ENCODE measurements around the gene LRRK1. TPM values are rescaled to one million over a fixed set of nuclear protein-coding genes. Genes with fewer than 3 reads are reported as not detected.

The LRRK1 gene
- total and polyA plus RNA-seq, 11 donors, result 1.3 to 12.7 (median 2.1) TPM

GRCh38 chr15:101043011-101043410 is 123.9 kb downstream of the LRRK1 start:
- Histone ChIP-seq H3K4me1 (peaks cover 0 to 19% (median 0%) of the 10 kb centered on the region in 12 donors), H3K4me3 (no peak overlapping the region), H3K27me3 (no peaks in the 10 kb centered on the region), H3K36me3 (peaks cover 0 to 34% (median 0%) of the 10 kb centered on the region in 9 donors), H3K9me3 (peaks cover 0 to 14% (median 0%) of the 10 kb centered on the region in 12 donors), H3K27ac (no peak overlapping the region)
- ATAC-seq (no peak), DNase-seq (peak in 2 of 5 donors; percentile 9 to 10)
- WGBS, 4 donors, result 95 to 100% (median 97%) methylated on average over 1 to 5 of the region's 5 CpGs
- intact Hi-C loops (cut with DNase I), result no loop called here
- TF ChIP-seq POLR2A (IDR thresholded peaks at IDR 0.05) (no peak), CTCF (IDR thresholded peaks at IDR 0.05) (no peak)

GRCh38 chr15:101043911-101044624 is 124.9 kb downstream of the LRRK1 start:
- peaks cover 0 to 14% (median 0%) of the 10 kb centered on the region in 12 donors for H3K9me3 ChIP-seq
- H3K27me3 ChIP-seq, result no peaks in the 10 kb centered on the region
- H3K4me1 ChIP-seq, result peaks cover 0 to 21% (median 0%) of the 10 kb centered on the region in 12 donors
- H3K27ac ChIP-seq, result peak overlapping the region in 1 of 12 donors; percentile 79
- DNase-seq (peak in 3 of 5 donors; percentile 4 to 20 (median 11)), ATAC-seq (no peak)
- 95 to 98% (median 95%) methylated on average over 13 of the region's 13 CpGs for WGBS, 4 donors
- no peak overlapping the region for H3K4me3 ChIP-seq
- no peak for TF ChIP-seq POLR2A (IDR thresholded peaks at IDR 0.05)
- no peak for TF ChIP-seq CTCF (IDR thresholded peaks at IDR 0.05)
- intact Hi-C loops (cut with DNase I), result no loop called here
- peaks cover 0 to 35% (median 0%) of the 10 kb centered on the region in 9 donors for H3K36me3 ChIP-seq

- intact Hi-C loops (cut with DNase I), result no loop called here
- TF ChIP-seq CTCF (IDR thresholded peaks at IDR 0.05) (no peak), POLR2A (IDR thresholded peaks at IDR 0.05) (no peak)
- DNase-seq (peak in 3 of 5 donors; percentile 2 to 4 (median 2)), ATAC-seq (peak in 2 of 4 donors; percentile 8 to 21)
- Histone ChIP-seq H3K27me3 (no peaks in the 10 kb centered on the region), H3K9me3 (peaks cover 0 to 14% (median 0%) of the 10 kb centered on the region in 12 donors), H3K36me3 (peaks cover 0 to 40% (median 0%) of the 10 kb centered on the region in 9 donors), H3K27ac (peak overlapping the region in 9 of 12 donors; percentile 23 to 79 (median 52)), H3K4me3 (no peak overlapping the region), H3K4me1 (peaks cover 0 to 21% (median 0%) of the 10 kb centered on the region in 12 donors)
- 90 to 95% (median 91%) methylated on average over 11 of the region's 11 CpGs for WGBS, 4 donors
Measured at GRCh38 chr15:101044625-101045235, 125.6 kb downstream of the LRRK1 start.

- H3K36me3 ChIP-seq, result peaks cover 0 to 44% (median 0%) of the 10 kb centered on the region in 9 donors
- TF ChIP-seq CTCF (IDR thresholded peaks at IDR 0.05), result no peak
- no peak for TF ChIP-seq POLR2A (IDR thresholded peaks at IDR 0.05)
- peaks cover 0 to 14% (median 0%) of the 10 kb centered on the region in 12 donors for H3K9me3 ChIP-seq
- WGBS, 4 donors, result 71 to 77% (median 75%) methylated on average over 14 of the region's 14 CpGs
- DNase-seq, result peak in 3 of 5 donors; percentile 23 to 49 (median 47)
- H3K4me1 ChIP-seq, result peaks cover 0 to 21% (median 0%) of the 10 kb centered on the region in 12 donors
- H3K27ac ChIP-seq, result peak overlapping the region in 9 of 12 donors; percentile 23 to 79 (median 56)
- no peaks in the 10 kb centered on the region for H3K27me3 ChIP-seq
- H3K4me3 ChIP-seq, result no peak overlapping the region
- ATAC-seq, result peak; percentile 35 to 77 (median 62)
- intact Hi-C loops (cut with DNase I), result no loop called here
Measured at GRCh38 chr15:101045236-101045646, 126.1 kb downstream of the LRRK1 start.
